HepG2 (cell line): Measurements from ENCODE around the gene SLC25A47. TPM values are rescaled to one million over a fixed set of nuclear protein-coding genes. Genes with fewer than 3 reads are reported as not detected.

ENCODE experiments used
- AKAP8 ChIP-seq: sonication (generic); formaldehyde crosslinking; IDR thresholded peaks from 2 replicates; pipeline ENCODE4 v1.5.1; 2020; ENCODE audit warnings: mild to moderate bottlenecking, missing genetic modification reagents
- ATM ChIP-seq: fragments of 450-650 bp; IDR thresholded peaks from 2 replicates; pipeline ENCODE4 v1.7.1; 2017; ENCODE audit warnings: mild to moderate bottlenecking, borderline replicate concordance
- CERS6 ChIP-seq: sonication (generic); formaldehyde crosslinking; IDR thresholded peaks from 2 replicates; pipeline ENCODE4 v1.5.0; 2020; ENCODE audit warnings: missing genetic modification reagents
- FOXO1 ChIP-seq: sonication (generic); formaldehyde crosslinking; IDR thresholded peaks from 2 replicates; pipeline ENCODE4 v1.4.0; 2020; ENCODE audit warnings: missing genetic modification reagents
- GMEB2 ChIP-seq: IDR thresholded peaks from 2 replicates; pipeline ENCODE4 v1.6.1; 2016; ENCODE audit warnings: missing biosample characterization, missing genetic modification reagents, low read depth
- HNRNPLL ChIP-seq: fragments of 200-400 bp; formaldehyde crosslinking; IDR thresholded peaks from 2 replicates; pipeline ENCODE4 v1.6.1; 2017; ENCODE audit warnings: mild to moderate bottlenecking, low read depth, low read length; ENCODE audit not compliant: poor library complexity, severe bottlenecking
- MYC ChIP-seq: sonication (generic); formaldehyde crosslinking; IDR thresholded peaks from 2 replicates; pipeline ENCODE4 v1.9.0; 2021; ENCODE audit warnings: missing genetic modification reagents, borderline replicate concordance
- NFE2L1 ChIP-seq: sonication (generic); formaldehyde crosslinking; IDR thresholded peaks from 2 replicates; pipeline ENCODE4 v1.4.0; 2020; ENCODE audit warnings: missing genetic modification reagents, mild to moderate bottlenecking, borderline replicate concordance
- PHB2 ChIP-seq: fragments of 450-650 bp; IDR thresholded peaks from 2 replicates; pipeline ENCODE4 v1.6.1; 2018; ENCODE audit not compliant: partially characterized antibody
- RNF2 ChIP-seq: fragments of 450-650 bp; conservative IDR thresholded peaks from 2 replicates; pipeline ENCODE4 v1.6.1; 2016; ENCODE audit warnings: low read depth
- SNAPC2 ChIP-seq: sonication (generic); formaldehyde crosslinking; IDR thresholded peaks from 2 replicates; pipeline ENCODE4 v1.8.1; 2022; ENCODE audit warnings: mild to moderate bottlenecking, missing genetic modification reagents
- ZIK1 ChIP-seq: sonication (generic); formaldehyde crosslinking; IDR thresholded peaks from 2 replicates; pipeline ENCODE4 v1.5.0; 2020; ENCODE audit warnings: mild to moderate bottlenecking, low read depth, missing genetic modification reagents, borderline replicate concordance
- ZNF609 ChIP-seq: sonication (generic); formaldehyde crosslinking; IDR thresholded peaks from 2 replicates; pipeline ENCODE4 v1.4.0; 2020; ENCODE audit warnings: mild to moderate bottlenecking, missing genetic modification reagents, borderline replicate concordance
- ZNF775 ChIP-seq: sonication (generic); formaldehyde crosslinking; IDR thresholded peaks from 2 replicates; pipeline ENCODE4 v1.4.0; 2020; ENCODE audit warnings: missing genetic modification reagents, mild to moderate bottlenecking, moderate library complexity, borderline replicate concordance
- polyA plus RNA-seq, 8 experiments: library from polyadenylated mRNA; depleted of rRNA in 3 of 8; stranded (reverse) in 7 of 8; unstranded in 1 of 8; fragments of >200 nt; fragmentation: Illumina TruSeq in 4 of 8; extraction: Trizol in 4 of 8; gene quantifications; 2 replicates each; pipeline versions ENCODE4 v1.2.1 to v1.2.3, GENCODE V29; 2011 to 2016; ENCODE audit warnings: low read depth in 4 of 8, missing spikeins in 1 of 8, mixed read lengths in 1 of 8; ENCODE audit not compliant: insufficient read depth in 1 of 8
- total RNA-seq, 5 experiments: library from RNA; depleted of rRNA; stranded (reverse); fragments of >200 nt; fragmentation: Illumina TruSeq; extraction: Trizol; gene quantifications; 2 replicates each; pipeline ENCODE4 v1.2.3, GENCODE V29; 2016; ENCODE audit warnings: low read depth in 1 of 5
- TF ChIP-seq, protein P1 (sequence below): sonication (generic); formaldehyde crosslinking; IDR thresholded peaks from 2 replicates; pipeline ENCODE4 v1.4.0; 2020; ENCODE audit warnings: mild to moderate bottlenecking, missing genetic modification reagents
- TF ChIP-seq, protein P2 (sequence below): sonication (generic); formaldehyde crosslinking; IDR thresholded peaks from 2 replicates; pipeline ENCODE4 v1.9.0; 2022; ENCODE audit warnings: missing genetic modification reagents, mild to moderate bottlenecking, borderline replicate concordance
- TF ChIP-seq, protein P3 (sequence below): sonication (generic); formaldehyde crosslinking; IDR thresholded peaks from 2 replicates; pipeline ENCODE4 v1.4.0; 2020; ENCODE audit warnings: missing genetic modification reagents, borderline replicate concordance

SLC25A47 gene
- total and polyA plus RNA-seq, 2 of the 13 experiments (the other 11 are each of a cell fraction or from before 2014, with no cell fraction given), result 1.0 to 1.7 TPM

GRCh38 chr14:100325231-100325632 lies 2.1 kb downstream of the SLC25A47 start (continued):
- TF ChIP-seq HNRNPLL, result peak; percentile 39
- TF ChIP-seq ATM, result no peak
- TF ChIP-seq GMEB2 (CRISPR knock-in tag), result no peak
- peak; percentile 52 for TF ChIP-seq ZNF609 (CRISPR knock-in tag)
- TF ChIP-seq FOXO1 (CRISPR knock-in tag), result no peak; the same call in 1 of the 2 replicates
- TF ChIP-seq RNF2, result peak; percentile 70; the same call in 1 of the 2 replicates
- no peak for TF ChIP-seq SNAPC2 (CRISPR knock-in tag)
- no peak for TF ChIP-seq PHB2
- TF ChIP-seq, protein P1, sequence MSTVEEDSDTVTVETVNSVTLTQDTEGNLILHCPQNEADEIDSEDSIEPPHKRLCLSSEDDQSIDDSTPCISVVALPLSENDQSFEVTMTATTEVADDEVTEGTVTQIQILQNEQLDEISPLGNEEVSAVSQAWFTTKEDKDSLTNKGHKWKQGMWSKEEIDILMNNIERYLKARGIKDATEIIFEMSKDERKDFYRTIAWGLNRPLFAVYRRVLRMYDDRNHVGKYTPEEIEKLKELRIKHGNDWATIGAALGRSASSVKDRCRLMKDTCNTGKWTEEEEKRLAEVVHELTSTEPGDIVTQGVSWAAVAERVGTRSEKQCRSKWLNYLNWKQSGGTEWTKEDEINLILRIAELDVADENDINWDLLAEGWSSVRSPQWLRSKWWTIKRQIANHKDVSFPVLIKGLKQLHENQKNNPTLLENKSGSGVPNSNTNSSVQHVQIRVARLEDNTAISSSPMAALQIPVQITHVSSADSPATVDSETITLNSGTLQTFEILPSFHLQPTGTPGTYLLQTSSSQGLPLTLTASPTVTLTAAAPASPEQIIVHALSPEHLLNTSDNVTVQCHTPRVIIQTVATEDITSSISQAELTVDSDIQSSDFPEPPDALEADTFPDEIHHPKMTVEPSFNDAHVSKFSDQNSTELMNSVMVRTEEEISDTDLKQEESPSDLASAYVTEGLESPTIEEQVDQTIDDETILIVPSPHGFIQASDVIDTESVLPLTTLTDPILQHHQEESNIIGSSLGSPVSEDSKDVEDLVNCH (CRISPR knock-in tag), result no peak
- TF ChIP-seq ZNF775 (CRISPR knock-in tag), result no peak
- 0 out of 2 replicates have a peak, but pooled peaks have one; percentile 45 for TF ChIP-seq MYC
- TF ChIP-seq, protein P2, sequence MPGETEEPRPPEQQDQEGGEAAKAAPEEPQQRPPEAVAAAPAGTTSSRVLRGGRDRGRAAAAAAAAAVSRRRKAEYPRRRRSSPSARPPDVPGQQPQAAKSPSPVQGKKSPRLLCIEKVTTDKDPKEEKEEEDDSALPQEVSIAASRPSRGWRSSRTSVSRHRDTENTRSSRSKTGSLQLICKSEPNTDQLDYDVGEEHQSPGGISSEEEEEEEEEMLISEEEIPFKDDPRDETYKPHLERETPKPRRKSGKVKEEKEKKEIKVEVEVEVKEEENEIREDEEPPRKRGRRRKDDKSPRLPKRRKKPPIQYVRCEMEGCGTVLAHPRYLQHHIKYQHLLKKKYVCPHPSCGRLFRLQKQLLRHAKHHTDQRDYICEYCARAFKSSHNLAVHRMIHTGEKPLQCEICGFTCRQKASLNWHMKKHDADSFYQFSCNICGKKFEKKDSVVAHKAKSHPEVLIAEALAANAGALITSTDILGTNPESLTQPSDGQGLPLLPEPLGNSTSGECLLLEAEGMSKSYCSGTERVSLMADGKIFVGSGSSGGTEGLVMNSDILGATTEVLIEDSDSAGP (CRISPR knock-in tag), result peak; percentile 84
- no peak for TF ChIP-seq NFE2L1 (CRISPR knock-in tag)
- TF ChIP-seq CERS6, result no peak
- TF ChIP-seq, protein P3, sequence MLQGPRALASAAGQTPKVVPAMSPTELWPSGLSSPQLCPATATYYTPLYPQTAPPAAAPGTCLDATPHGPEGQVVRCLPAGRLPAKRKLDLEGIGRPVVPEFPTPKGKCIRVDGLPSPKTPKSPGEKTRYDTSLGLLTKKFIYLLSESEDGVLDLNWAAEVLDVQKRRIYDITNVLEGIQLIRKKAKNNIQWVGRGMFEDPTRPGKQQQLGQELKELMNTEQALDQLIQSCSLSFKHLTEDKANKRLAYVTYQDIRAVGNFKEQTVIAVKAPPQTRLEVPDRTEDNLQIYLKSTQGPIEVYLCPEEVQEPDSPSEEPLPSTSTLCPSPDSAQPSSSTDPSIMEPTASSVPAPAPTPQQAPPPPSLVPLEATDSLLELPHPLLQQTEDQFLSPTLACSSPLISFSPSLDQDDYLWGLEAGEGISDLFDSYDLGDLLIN, result no peak
- no peak for TF ChIP-seq ZIK1 (CRISPR knock-in tag)
- TF ChIP-seq AKAP8 (CRISPR knock-in tag), result no peak
